ENCODE results near the gene GLS2.
"Not testable (repeated sequence)": the region's sequence is repeated elsewhere in the genome, so short reads cannot be mapped to it uniquely, and the experiment has no call there.

GLS2 gene

DNA sequence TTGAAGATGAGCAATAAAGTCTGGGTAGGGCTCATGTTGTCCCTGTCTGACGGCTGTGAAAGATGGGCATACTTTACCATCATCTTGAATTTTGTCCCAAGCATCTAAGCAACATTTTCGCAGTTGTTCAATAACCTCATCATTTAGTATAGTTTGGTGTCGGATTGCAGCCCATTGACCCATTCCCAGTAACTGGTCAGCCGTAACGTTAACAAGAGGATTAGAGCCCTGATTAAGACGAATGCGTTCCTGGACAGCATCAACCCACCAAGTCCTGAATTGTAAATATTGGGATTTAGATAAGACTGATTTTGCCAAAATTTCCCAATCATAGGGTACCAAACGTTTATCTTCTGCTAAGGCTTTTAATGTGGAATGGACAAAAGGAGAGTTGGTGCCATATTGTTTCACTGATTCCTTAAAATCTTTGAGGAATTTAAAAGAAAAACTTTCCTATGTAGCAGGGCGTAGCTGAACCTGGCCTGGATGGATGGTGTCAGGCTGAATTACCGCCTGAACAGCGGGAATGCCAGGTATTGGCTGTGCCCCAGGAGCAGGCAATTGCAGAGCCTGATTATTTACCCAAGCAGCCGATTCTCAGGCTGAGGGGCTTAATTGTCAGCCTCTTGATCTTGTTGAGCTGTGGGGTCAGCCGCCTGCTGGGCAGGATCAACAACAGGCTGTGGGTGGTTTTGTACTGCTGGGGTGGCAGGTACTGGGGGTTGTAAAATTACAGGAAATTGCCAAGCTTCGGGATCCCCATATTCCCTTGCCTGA lies 10.4 kb upstream of the GLS2 start:
- H3K4me1 ChIP-seq (ENCODE audit: control insufficient read depth, insufficient read depth, low read depth, low read length); H3K4ac ChIP-seq (ENCODE audit: low read depth in 1 of 2, low read length in 2 of 2); H3K9ac ChIP-seq (ENCODE audit: low read length); H4K8ac ChIP-seq (ENCODE audit: low read length); H2AFZ ChIP-seq (ENCODE audit: low read depth, low read length); H3K4me2 ChIP-seq (ENCODE audit: low read length, poor library complexity, severe bottlenecking); H4K91ac ChIP-seq (ENCODE audit: low read length); H2AK5ac ChIP-seq (ENCODE audit: low read length, severe bottlenecking); H3K27ac ChIP-seq (ENCODE audit: low read length, poor library complexity, severe bottlenecking); DNase-seq; H3K23ac ChIP-seq (ENCODE audit: low read length in 2 of 2); H2BK120ac ChIP-seq (ENCODE audit: low read depth, low read length); H3K14ac ChIP-seq (ENCODE audit: low read length in 2 of 2); H3K18ac ChIP-seq (ENCODE audit: low read depth in 1 of 2, low read length in 2 of 2); H2BK15ac ChIP-seq (ENCODE audit: low read depth, poor library complexity, severe bottlenecking); H2BK5ac ChIP-seq (ENCODE audit: low read depth, low read length, poor library complexity, severe bottlenecking); H3K36me3 ChIP-seq (ENCODE audit: control insufficient read depth in 1 of 2, insufficient read depth in 2 of 2, low read depth in 1 of 2, low read length in 2 of 2); H3K27me3 ChIP-seq (ENCODE audit: control insufficient read depth in 1 of 2, insufficient read depth in 1 of 2, low read length in 2 of 2); H2BK12ac ChIP-seq (ENCODE audit: low read length in 2 of 2); H3K4me3 ChIP-seq (ENCODE audit: insufficient read depth in 1 of 2, low read depth in 1 of 2, low read length in 2 of 2); H3K9me3 ChIP-seq (ENCODE audit: control insufficient read depth, low read length); H3K79me1 ChIP-seq (replicated peaks; ENCODE audit: low read length, poor library complexity, severe bottlenecking): not testable (repeated sequence)
- 40% methylated on average over 8 of the region's 14 CpGs for WGBS

- H4K91ac ChIP-seq (ENCODE audit: low read length); H2AFZ ChIP-seq (ENCODE audit: low read depth, low read length); H3K36me3 ChIP-seq (ENCODE audit: control insufficient read depth in 1 of 2, insufficient read depth in 2 of 2, low read depth in 1 of 2, low read length in 2 of 2); H3K79me1 ChIP-seq (replicated peaks; ENCODE audit: low read length, poor library complexity, severe bottlenecking); H2BK12ac ChIP-seq (ENCODE audit: low read length in 2 of 2); H2AK5ac ChIP-seq (ENCODE audit: low read length, severe bottlenecking); H3K23ac ChIP-seq (ENCODE audit: low read length in 2 of 2); H3K4me1 ChIP-seq (ENCODE audit: control insufficient read depth, insufficient read depth, low read depth, low read length); H3K4ac ChIP-seq (ENCODE audit: low read depth in 1 of 2, low read length in 2 of 2); H4K8ac ChIP-seq (ENCODE audit: low read length); H3K18ac ChIP-seq (ENCODE audit: low read depth in 1 of 2, low read length in 2 of 2); H2BK5ac ChIP-seq (ENCODE audit: low read depth, low read length, poor library complexity, severe bottlenecking); H2BK15ac ChIP-seq (ENCODE audit: low read depth, poor library complexity, severe bottlenecking); H3K9me3 ChIP-seq (ENCODE audit: control insufficient read depth, low read length); H3K27ac ChIP-seq (ENCODE audit: low read length, poor library complexity, severe bottlenecking); H2BK120ac ChIP-seq (ENCODE audit: low read depth, low read length); H3K14ac ChIP-seq (ENCODE audit: low read length in 2 of 2): not testable (repeated sequence)
- Histone ChIP-seq H3K4me2 (ENCODE audit: low read length, poor library complexity, severe bottlenecking) (peak overlapping the region; percentile 47), H3K9ac (ENCODE audit: low read length) (peak overlapping the region; percentile 32), H3K27me3 (ENCODE audit: control insufficient read depth in 1 of 2, insufficient read depth in 1 of 2, low read length in 2 of 2) (peaks cover 4 to 13% of the 10 kb centered on the region in 2 experiments), H3K4me3 (ENCODE audit: insufficient read depth in 1 of 2, low read depth in 1 of 2, low read length in 2 of 2) (peak overlapping the region in 1 of 2 experiments; percentile 44)
- DNase-seq: peak; percentile 46
- 0% methylated on average over 9 of the region's 17 CpGs for WGBS
Measured at GRCh38 chr12:56496704-56497103, 8.7 kb upstream of the GLS2 start.

DNA sequence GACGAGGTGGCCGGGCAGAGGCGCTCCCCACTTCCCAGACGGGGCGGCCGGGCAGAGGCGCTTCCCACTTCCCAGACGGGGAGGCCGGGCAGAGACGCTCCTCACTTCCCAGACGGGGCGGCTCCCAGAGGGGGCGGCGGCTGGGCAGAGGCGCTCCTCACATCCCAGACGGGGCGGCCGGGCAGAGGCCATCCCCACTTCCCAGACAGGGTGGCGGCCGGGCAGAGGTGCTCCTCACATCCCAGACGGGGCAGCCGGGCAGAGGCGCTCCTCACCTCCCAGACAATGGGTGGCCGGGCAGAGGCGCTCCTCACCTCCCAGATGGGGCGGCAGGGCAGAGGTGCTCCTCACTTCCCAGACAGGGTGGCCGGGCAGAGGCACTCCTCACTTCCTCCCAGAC lies 6.5 kb upstream of the GLS2 start:
- not testable (repeated sequence) for H2BK12ac ChIP-seq (ENCODE audit: low read length in 2 of 2); H3K36me3 ChIP-seq (ENCODE audit: control insufficient read depth in 1 of 2, insufficient read depth in 2 of 2, low read depth in 1 of 2, low read length in 2 of 2); H2BK120ac ChIP-seq (ENCODE audit: low read depth, low read length); H3K14ac ChIP-seq (ENCODE audit: low read length in 2 of 2); H3K18ac ChIP-seq (ENCODE audit: low read depth in 1 of 2, low read length in 2 of 2); H3K9me3 ChIP-seq (ENCODE audit: control insufficient read depth, low read length); H3K4me2 ChIP-seq (ENCODE audit: low read length, poor library complexity, severe bottlenecking); H2BK5ac ChIP-seq (ENCODE audit: low read depth, low read length, poor library complexity, severe bottlenecking); H3K4me1 ChIP-seq (ENCODE audit: control insufficient read depth, insufficient read depth, low read depth, low read length); H3K4ac ChIP-seq (ENCODE audit: low read depth in 1 of 2, low read length in 2 of 2); H3K23ac ChIP-seq (ENCODE audit: low read length in 2 of 2); H2AK5ac ChIP-seq (ENCODE audit: low read length, severe bottlenecking); DNase-seq; H4K91ac ChIP-seq (ENCODE audit: low read length); H4K8ac ChIP-seq (ENCODE audit: low read length); H3K9ac ChIP-seq (ENCODE audit: low read length); H2AFZ ChIP-seq (ENCODE audit: low read depth, low read length); H3K79me1 ChIP-seq (replicated peaks; ENCODE audit: low read length, poor library complexity, severe bottlenecking); H3K27ac ChIP-seq (ENCODE audit: low read length, poor library complexity, severe bottlenecking); H2BK15ac ChIP-seq (ENCODE audit: low read depth, poor library complexity, severe bottlenecking); H3K4me3 ChIP-seq (ENCODE audit: insufficient read depth in 1 of 2, low read depth in 1 of 2, low read length in 2 of 2)
- 96% methylated on average over 25 of the region's 27 CpGs for WGBS
- H3K27me3 ChIP-seq (ENCODE audit: control insufficient read depth in 1 of 2, insufficient read depth in 1 of 2, low read length in 2 of 2): peaks cover 23 to 31% of the 10 kb centered on the region in 2 experiments

DNA sequence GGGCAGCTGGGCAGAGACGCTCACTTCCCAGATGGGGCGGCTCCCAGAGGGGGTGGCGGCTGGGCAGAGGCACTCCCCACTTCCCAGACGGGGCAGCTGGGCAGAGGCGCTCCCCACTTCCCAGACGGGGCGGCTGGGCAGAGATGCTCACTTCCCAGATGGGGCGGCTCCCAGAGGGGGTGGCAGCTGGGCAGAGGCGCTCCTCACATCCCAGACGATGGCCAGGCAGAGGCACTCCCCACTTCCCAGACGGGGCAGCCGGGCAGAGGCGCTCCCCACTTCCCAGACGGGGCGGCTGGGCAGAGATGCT lies 6.1 kb upstream of the GLS2 start:
- H3K4ac ChIP-seq (ENCODE audit: low read depth in 1 of 2, low read length in 2 of 2); H3K4me1 ChIP-seq (ENCODE audit: control insufficient read depth, insufficient read depth, low read depth, low read length); H2BK5ac ChIP-seq (ENCODE audit: low read depth, low read length, poor library complexity, severe bottlenecking); DNase-seq; H4K91ac ChIP-seq (ENCODE audit: low read length); H3K18ac ChIP-seq (ENCODE audit: low read depth in 1 of 2, low read length in 2 of 2); H2AK5ac ChIP-seq (ENCODE audit: low read length, severe bottlenecking); H3K4me3 ChIP-seq (ENCODE audit: insufficient read depth in 1 of 2, low read depth in 1 of 2, low read length in 2 of 2); H3K4me2 ChIP-seq (ENCODE audit: low read length, poor library complexity, severe bottlenecking); H3K9ac ChIP-seq (ENCODE audit: low read length); H3K9me3 ChIP-seq (ENCODE audit: control insufficient read depth, low read length); H2BK12ac ChIP-seq (ENCODE audit: low read length in 2 of 2); H3K27ac ChIP-seq (ENCODE audit: low read length, poor library complexity, severe bottlenecking); H2BK15ac ChIP-seq (ENCODE audit: low read depth, poor library complexity, severe bottlenecking); H3K79me1 ChIP-seq (replicated peaks; ENCODE audit: low read length, poor library complexity, severe bottlenecking); H4K8ac ChIP-seq (ENCODE audit: low read length); H3K14ac ChIP-seq (ENCODE audit: low read length in 2 of 2); H3K23ac ChIP-seq (ENCODE audit: low read length in 2 of 2); H3K36me3 ChIP-seq (ENCODE audit: control insufficient read depth in 1 of 2, insufficient read depth in 2 of 2, low read depth in 1 of 2, low read length in 2 of 2); H2BK120ac ChIP-seq (ENCODE audit: low read depth, low read length); H2AFZ ChIP-seq (ENCODE audit: low read depth, low read length): not testable (repeated sequence)
- H3K27me3 ChIP-seq (ENCODE audit: control insufficient read depth in 1 of 2, insufficient read depth in 1 of 2, low read length in 2 of 2): peaks cover 27 to 36% of the 10 kb centered on the region in 2 experiments
- WGBS: 94% methylated on average over 14 of the region's 15 CpGs
